ENCODE data around the gene RYR3.

DNA sequence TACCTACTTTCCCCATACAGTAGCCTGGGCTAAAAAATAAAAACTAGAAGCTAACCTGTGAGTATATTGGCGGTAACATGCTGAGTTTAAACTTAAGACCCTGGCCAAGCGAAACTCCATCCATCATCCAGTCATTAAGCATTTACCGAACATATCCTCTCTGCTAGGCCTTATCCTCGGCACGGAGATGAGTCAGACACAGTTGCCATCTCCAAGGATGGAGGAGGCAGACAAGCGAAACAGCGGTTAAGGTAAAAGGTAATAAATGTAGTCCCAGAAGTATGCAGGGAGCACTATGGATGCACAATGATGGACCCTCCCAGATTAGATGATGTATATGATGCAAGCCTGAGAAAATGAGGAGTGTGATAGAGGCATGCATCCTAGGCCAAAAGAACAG lies 143.6 kb downstream of the RYR3 start:
- TF ChIP-seq, protein P1, sequence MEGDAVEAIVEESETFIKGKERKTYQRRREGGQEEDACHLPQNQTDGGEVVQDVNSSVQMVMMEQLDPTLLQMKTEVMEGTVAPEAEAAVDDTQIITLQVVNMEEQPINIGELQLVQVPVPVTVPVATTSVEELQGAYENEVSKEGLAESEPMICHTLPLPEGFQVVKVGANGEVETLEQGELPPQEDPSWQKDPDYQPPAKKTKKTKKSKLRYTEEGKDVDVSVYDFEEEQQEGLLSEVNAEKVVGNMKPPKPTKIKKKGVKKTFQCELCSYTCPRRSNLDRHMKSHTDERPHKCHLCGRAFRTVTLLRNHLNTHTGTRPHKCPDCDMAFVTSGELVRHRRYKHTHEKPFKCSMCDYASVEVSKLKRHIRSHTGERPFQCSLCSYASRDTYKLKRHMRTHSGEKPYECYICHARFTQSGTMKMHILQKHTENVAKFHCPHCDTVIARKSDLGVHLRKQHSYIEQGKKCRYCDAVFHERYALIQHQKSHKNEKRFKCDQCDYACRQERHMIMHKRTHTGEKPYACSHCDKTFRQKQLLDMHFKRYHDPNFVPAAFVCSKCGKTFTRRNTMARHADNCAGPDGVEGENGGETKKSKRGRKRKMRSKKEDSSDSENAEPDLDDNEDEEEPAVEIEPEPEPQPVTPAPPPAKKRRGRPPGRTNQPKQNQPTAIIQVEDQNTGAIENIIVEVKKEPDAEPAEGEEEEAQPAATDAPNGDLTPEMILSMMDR (IDR thresholded peaks at IDR 0.05; ENCODE audit: insufficient read depth, low read depth, low read length): no peak
- TF ChIP-seq EZH2 (IDR thresholded peaks at IDR 0.05; ENCODE audit: insufficient read depth, low read length): no peak

Measured in astrocyte (in vitro differentiated cells and primary cell).